Activated B cell treated with CpG ODN at 0.5 μM for 24 hours (primary cell): ENCODE measurements around the gene FCSK. TPM values are rescaled to one million over a fixed set of nuclear protein-coding genes. Genes with fewer than 3 reads are reported as not detected.

Source experiments
- ATAC-seq: fragments of 200-7000 bp; cut with Tn5 transposase; one replicate; pipeline ENCODE4 v1.10.0; 2021; ENCODE audit warnings: low read depth, mild to moderate bottlenecking, moderate library complexity
- CTCF ChIA-PET: fragments of 350-600 bp; sonication (Branson Sonifier 250); formaldehyde crosslinking; loops from one replicate; lab custom pipeline; 2021; ENCODE audit warnings: antibody characterized with exemption; lab: Charles Lee
- POLR2A ChIA-PET: fragments of 350-600 bp; sonication (Branson Sonifier 250); formaldehyde crosslinking; loops from one replicate; lab custom pipeline; 2021; ENCODE audit warnings: antibody characterized with exemption; lab: Charles Lee
- DNase-seq: peaks from one replicate; pipeline ENCODE4 v3.0.0; 2022
- H3K27ac Mint-ChIP-seq: one replicate; pipeline ENCODE4 v1.8.0; 2020; ENCODE audit warnings: mixed read lengths
- H3K27me3 Mint-ChIP-seq: one replicate; pipeline ENCODE4 v1.8.0; 2021; ENCODE audit warnings: mixed read lengths
- H3K36me3 Mint-ChIP-seq: one replicate; pipeline ENCODE4 v1.8.0; 2021; ENCODE audit warnings: low read depth, mixed read lengths
- H3K4me1 Mint-ChIP-seq: one replicate; pipeline ENCODE4 v1.8.0; 2021; ENCODE audit warnings: mixed read lengths
- H3K4me3 Mint-ChIP-seq: one replicate; pipeline ENCODE4 v1.8.0; 2020; ENCODE audit warnings: mild to moderate bottlenecking, mixed read lengths
- H3K9me3 Mint-ChIP-seq: one replicate; pipeline ENCODE4 v1.8.0; 2020; ENCODE audit warnings: mixed read lengths
- intact Hi-C: fragments of 100-400 bp; cut with micrococcal nuclease; formaldehyde crosslinking; loops from one replicate; pipeline ENCODE4 v1.15.1; 2024
- total RNA-seq: library from RNA; stranded (reverse); gene quantifications from 2 replicates; pipeline ENCODE4 v1.2.3, GENCODE V29; 2022
- TF ChIP-seq, protein P1 (sequence below): fragments of 200-600 bp; IDR thresholded peaks from one replicate; pipeline ENCODE4 v1.8.0; 2022; ENCODE audit warnings: antibody characterized with exemption, mild to moderate bottlenecking

Gene FCSK
- total RNA-seq, 1 donor from 2014 or later = 21.4 TPM

DNA sequence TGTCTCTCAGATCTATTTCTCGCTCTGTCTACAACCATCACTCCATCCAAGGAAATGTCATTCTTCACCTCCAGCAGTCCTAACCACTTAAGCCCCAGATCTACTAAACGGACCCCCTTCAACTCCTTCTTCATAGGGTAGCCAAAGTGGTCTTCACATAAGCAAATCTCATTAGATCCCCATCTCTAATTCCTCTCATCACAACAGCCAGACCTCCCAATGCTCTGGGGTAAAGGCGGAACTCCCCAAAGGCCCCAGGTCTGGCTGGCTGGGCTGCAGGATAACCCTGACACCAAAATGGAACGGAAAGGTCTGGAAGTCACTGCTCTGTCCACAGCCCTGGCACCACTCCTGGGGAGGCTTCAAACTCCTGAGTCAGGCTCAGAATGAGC lies 26.6 kb upstream of the FCSK start:
- POLR2A ChIA-PET = interaction anchor here (0.6 to 1.3 kb wide), 10 partner anchors 9 to 1390 kb away, joined by 3 to 11 read pairs (median 4); partner anchors contain the start of gene DDX19B
- intact Hi-C loops = no loop called here
- ATAC-seq (no peak), DNase-seq (no peak)
- Mint-ChIP-seq H3K27ac (peak overlapping the region; percentile 81), H3K27me3 (no peaks in the 10 kb centered on the region), H3K4me3 (peak overlapping the region; percentile 61), H3K4me1 (peaks cover 68% of the 10 kb centered on the region), H3K36me3 (peaks cover 9% of the 10 kb centered on the region), H3K9me3 (no peaks in the 10 kb centered on the region)
- TF ChIP-seq, protein P1, sequence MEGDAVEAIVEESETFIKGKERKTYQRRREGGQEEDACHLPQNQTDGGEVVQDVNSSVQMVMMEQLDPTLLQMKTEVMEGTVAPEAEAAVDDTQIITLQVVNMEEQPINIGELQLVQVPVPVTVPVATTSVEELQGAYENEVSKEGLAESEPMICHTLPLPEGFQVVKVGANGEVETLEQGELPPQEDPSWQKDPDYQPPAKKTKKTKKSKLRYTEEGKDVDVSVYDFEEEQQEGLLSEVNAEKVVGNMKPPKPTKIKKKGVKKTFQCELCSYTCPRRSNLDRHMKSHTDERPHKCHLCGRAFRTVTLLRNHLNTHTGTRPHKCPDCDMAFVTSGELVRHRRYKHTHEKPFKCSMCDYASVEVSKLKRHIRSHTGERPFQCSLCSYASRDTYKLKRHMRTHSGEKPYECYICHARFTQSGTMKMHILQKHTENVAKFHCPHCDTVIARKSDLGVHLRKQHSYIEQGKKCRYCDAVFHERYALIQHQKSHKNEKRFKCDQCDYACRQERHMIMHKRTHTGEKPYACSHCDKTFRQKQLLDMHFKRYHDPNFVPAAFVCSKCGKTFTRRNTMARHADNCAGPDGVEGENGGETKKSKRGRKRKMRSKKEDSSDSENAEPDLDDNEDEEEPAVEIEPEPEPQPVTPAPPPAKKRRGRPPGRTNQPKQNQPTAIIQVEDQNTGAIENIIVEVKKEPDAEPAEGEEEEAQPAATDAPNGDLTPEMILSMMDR = no peak
- CTCF ChIA-PET = no interaction called here

DNA sequence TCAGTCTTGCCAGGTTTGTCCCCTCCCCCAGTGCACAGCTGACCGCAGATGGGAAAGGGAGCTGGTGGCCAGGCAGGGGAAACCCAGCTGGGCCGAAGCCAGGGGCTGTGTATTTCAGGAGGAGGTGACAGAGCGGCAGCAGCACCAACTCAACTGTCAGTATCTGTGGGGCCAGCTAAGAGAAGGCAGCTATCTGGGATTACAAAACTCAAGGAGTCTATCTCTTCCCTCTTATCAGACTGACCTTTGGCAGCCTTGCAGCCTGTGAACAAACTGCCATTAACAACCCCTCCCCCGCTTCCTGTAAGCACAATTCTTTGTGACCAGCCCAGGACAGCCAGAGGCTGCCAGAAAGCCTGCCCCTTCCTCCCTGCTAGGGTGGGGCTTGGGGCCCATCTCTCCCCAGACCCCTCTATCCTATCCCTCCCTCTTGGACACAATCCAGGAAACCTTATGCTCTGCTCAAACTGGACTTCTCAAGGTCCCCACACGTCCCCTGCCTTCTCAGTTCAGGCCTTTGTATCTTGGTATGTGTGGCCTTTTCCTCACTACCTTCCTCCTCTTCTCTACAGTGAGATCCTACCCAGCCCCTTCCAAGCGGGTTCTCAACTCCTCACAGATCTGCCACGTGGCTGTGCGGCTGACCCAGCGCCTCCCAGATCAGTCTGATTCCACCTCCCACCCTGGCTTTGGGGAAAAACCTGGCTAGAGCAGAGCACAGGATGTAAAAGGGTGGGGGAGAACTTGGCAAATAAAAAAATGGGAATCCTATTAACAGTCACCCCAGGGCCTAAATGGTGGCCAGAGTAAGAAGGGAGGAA lies 26.0 kb upstream of the FCSK start:
- no peaks in the 10 kb centered on the region for H3K27me3 Mint-ChIP-seq
- intact Hi-C loops = no loop called here
- DNase-seq (no peak), ATAC-seq (no peak)
- peaks cover 71% of the 10 kb centered on the region for H3K4me1 Mint-ChIP-seq
- H3K27ac Mint-ChIP-seq = peak overlapping the region; percentile 81
- TF ChIP-seq, protein P1 = no peak
- H3K4me3 Mint-ChIP-seq = peak overlapping the region; percentile 61
- H3K36me3 Mint-ChIP-seq = peaks cover 11% of the 10 kb centered on the region
- POLR2A ChIA-PET = interaction anchor here (0.6 to 1.3 kb wide), 8 partner anchors 9 to 1390 kb away, joined by 3 to 9 read pairs (median 4); no protein-coding TSS in a partner anchor
- H3K9me3 Mint-ChIP-seq = no peaks in the 10 kb centered on the region
- CTCF ChIA-PET = no interaction called here

DNA sequence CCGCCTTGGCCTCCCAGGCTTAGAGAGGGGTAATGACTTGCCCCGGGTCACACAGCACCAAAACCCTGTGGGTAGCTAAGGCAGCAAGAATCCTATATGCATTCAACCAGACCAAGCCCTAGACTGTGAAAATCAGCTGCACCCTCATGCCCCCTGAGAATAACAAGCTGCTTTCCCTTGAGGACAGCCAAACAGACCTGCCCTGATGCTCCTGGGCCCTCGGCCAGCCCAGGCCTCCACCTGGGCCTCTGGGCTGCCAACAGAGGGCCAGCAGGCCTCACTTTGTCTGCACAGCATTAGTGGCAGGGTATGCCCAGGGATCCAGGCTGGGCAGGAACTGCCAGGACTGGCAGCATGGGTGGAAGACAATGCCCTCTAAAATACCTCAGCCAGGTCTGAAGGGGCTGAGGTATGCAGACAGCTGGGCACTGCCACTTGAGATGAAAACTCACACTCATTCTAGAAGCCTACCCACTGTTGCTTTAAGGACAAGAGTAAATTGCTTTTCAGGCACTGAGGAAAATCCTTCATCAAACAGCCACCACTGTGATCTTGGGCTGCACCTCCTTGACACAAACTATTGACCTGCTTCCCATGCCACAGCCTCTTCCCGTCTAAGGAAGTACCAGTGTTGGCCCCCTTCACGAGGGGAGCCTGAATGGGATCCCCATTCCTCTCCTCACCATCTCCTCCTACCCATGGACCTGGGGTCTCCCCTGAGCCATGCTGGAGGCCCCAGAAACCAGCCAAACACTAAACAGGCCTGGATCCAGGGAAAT lies 24.3 kb upstream of the FCSK start:
- Mint-ChIP-seq H3K36me3 (peaks cover 11% of the 10 kb centered on the region), H3K27me3 (no peaks in the 10 kb centered on the region), H3K27ac (peak overlapping the region; percentile 97), H3K4me3 (peak overlapping the region; percentile 61), H3K9me3 (no peaks in the 10 kb centered on the region), H3K4me1 (peaks cover 83% of the 10 kb centered on the region)
- peak; percentile 60 for DNase-seq
- ChIA-PET POLR2A (interaction anchor here (0.9 to 5.0 kb wide), 11 partner anchors 9 to 141 kb away, joined by 4 to 68 read pairs (median 9); partner anchors contain the start of genes AARS1, COG4, DDX19A and FCSK), CTCF (interaction anchor here (0.6 to 1.4 kb wide), 4 partner anchors 24 to 98 kb away, joined by 3 to 5 read pairs (median 4); partner anchors contain the start of genes COG4 and SF3B3)
- TF ChIP-seq, protein P1 = no peak
- ATAC-seq = peak; percentile 51
- intact Hi-C loops = loop anchor here (1.0 to 2.0 kb wide), 3 partner anchors 14 to 93 kb away; partner anchors contain the start of genes COG4 and SF3B3

DNA sequence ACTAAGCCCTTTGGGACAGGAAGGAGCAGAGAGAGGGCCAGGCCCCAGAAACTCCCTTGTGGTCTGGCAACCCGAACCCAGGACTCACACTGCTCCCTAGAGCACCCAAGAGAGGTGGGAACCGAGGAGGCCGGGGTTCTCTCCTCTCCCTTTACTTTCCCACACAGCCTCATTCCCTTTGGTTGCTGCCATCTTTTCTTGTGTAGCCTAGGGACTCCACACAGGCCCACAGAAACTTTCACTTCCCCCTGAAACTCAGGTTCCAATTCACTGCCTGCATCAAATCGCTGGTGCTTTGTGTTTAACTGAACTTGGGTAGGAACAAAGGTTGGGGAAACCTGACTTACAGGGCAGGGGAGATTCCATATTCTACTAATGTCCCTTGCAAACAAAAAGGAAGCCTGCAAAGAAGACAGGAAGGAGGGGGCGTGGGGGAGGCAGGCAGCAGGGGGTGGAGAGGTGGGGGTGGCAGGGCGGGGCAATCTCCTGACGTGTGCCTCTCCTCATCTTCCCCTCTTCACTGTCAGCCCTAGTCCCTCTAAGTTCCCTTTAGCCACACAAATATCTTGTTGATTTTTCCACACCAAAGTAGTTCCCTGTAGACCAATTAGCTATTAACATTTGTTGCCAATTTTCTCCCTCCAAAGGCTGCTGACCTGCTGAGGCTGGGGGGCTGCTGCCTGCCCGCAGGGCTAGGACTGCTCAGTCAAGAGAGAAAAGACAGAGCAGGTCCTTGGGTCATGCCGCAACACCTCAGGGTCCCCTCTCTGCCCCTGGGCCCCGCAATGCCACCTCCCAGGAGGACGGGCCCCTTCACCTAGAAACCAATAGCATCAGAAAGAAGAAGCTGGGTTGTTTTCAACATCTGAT lies 23.5 kb upstream of the FCSK start:
- POLR2A ChIA-PET = interaction anchor here (0.8 to 5.0 kb wide), 16 partner anchors 8 to 124 kb away, joined by 3 to 68 read pairs (median 8); partner anchors contain the start of genes COG4, DDX19A, FCSK and SF3B3
- Mint-ChIP-seq H3K4me1 (peaks cover 83% of the 10 kb centered on the region), H3K27me3 (no peaks in the 10 kb centered on the region), H3K36me3 (peaks cover 9% of the 10 kb centered on the region), H3K9me3 (no peaks in the 10 kb centered on the region), H3K4me3 (peak overlapping the region; percentile 75), H3K27ac (peak overlapping the region; percentile 97)
- intact Hi-C loops = loop anchor here (1.0 to 2.0 kb wide), 7 partner anchors 8 to 92 kb away; partner anchors contain the start of genes COG4, FCSK, SF3B3 and ST3GAL2
- TF ChIP-seq, protein P1 = no peak
- ATAC-seq = peak; percentile 69
- peak; percentile 57 for DNase-seq
- CTCF ChIA-PET = interaction anchor here (1.4 to 3.0 kb wide), 2 partner anchors 25 to 50 kb away, joined by 5 to 10 read pairs; no protein-coding TSS in a partner anchor
